Upper lobe of left lung (tissue), 4 donors: Measurements from ENCODE around the gene EIF3F.

Experiments used
- CTCF ChIP-seq, 6 experiments: fragments of 450-650 bp in 4 of 6; fragments of 200-600 bp in 2 of 6; sonication (generic) in 2 of 6; IDR thresholded peaks; one replicate each; pipeline ENCODE4 v1.5.1; 2016 to 2019; ENCODE audit warnings: antibody characterized with exemption in 6 of 6
- POLR2AphosphoS5 ChIP-seq, 2 donors: sonication (generic); formaldehyde crosslinking; IDR thresholded peaks; one replicate each; pipeline ENCODE4 v1.5.1; 2017; ENCODE audit warnings: antibody characterized with exemption in 2 of 2

- no peak for TF ChIP-seq CTCF (IDR thresholded peaks at IDR 0.05)
- no peak for TF ChIP-seq POLR2AphosphoS5 (IDR thresholded peaks at IDR 0.05)
Observed at GRCh38 chr11:8017894-8018483, 30.9 kb downstream of the EIF3F start.
